Measurements from ENCODE around the gene SMIM10.
"Not testable (repeated sequence)": the region's sequence is repeated elsewhere in the genome, so short reads cannot be mapped to it uniquely, and the experiment has no call there.

Gene SMIM10

DNA sequence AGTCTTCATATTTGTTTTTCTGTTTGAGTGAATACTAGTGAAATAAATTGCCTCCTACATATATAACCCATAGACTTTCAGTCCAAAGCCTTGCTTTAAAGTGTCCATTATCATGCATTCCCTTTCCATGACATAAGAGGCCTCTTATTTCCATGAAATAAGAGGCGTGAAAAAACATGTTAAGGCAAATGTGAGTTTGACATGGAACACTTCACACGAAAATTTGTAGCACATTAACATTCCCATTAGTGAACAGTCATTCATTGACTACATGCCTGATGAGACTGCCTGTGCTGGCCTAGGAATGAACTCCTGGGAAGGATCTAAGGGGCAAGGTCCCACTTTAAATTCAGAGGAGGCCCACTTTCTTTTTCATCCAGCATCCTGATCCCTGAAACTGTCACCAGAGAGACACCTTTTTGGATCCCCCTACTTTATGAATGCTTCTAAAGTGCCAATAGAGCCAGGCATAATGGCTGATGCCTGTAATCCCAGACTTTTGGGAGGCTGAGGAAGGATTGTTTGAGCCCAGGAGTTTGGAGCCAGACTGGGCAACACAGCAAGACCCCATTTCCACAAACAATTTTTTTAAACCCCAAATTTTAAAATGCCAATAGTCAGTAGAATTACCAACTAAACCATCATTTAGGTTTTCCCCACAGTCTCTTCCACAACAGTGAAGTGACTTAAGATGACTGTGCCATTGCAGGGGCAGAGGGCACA, 24.9 kb downstream of the SMIM10 start:
- DNase-seq = no peak

DNA sequence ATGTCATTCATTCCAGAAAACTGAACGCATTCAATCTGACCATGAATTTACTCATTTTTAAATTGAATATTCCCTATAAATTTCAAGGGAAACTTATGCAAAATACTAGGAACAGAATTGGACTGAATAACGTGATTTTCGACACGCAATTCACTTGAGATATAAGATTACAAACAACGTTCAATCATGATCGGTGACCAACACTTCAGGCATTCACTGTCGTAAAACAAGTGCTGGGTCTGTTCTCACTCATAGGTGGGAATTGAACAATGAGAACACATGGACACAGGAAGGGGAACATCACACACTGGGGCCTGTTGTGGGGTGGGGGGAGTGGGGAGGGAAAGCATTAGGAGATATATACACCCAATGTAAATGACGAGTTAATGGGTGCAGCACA, 29.1 kb downstream of the SMIM10 start:
- DNase-seq = not testable (repeated sequence)

DNA sequence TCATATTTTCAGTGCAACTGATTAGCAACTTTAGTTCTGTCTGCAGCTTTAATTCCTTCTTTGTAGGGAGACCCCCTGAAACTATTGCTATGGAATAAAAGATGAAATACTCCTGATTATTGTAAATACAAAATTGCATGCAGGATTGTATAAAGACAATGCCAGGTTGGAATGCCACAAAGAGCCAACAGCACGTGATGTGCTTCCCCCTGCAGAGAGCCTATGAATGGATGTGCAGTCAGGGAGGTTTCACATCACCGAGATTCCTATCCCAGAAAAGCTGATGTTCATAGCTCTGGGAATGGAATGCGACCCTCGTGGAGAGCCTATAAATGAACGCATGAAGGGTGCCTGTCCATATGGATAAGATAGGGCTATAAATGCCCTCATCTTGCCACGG, 33.0 kb downstream of the SMIM10 start:
- not testable (repeated sequence) for DNase-seq

DNA sequence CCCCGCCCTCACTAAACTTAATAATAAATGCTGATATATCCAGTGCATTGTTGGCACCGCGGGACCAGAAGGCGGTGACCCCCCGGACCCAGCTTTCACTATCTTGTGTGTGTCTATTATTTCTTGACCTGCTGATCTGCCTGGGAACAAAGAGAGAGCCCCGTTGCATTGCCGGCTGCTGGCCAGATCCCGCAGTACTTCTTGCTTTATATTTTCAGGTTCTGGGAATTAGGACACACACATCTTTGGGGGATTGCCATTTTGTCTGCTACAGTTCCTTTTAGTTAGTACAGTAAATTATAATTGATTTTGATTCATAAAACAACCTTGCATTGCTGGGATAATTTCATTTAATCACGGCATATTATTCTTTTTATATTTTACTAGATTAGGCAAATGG, 33.7 kb downstream of the SMIM10 start:
- no peak for DNase-seq

DNA sequence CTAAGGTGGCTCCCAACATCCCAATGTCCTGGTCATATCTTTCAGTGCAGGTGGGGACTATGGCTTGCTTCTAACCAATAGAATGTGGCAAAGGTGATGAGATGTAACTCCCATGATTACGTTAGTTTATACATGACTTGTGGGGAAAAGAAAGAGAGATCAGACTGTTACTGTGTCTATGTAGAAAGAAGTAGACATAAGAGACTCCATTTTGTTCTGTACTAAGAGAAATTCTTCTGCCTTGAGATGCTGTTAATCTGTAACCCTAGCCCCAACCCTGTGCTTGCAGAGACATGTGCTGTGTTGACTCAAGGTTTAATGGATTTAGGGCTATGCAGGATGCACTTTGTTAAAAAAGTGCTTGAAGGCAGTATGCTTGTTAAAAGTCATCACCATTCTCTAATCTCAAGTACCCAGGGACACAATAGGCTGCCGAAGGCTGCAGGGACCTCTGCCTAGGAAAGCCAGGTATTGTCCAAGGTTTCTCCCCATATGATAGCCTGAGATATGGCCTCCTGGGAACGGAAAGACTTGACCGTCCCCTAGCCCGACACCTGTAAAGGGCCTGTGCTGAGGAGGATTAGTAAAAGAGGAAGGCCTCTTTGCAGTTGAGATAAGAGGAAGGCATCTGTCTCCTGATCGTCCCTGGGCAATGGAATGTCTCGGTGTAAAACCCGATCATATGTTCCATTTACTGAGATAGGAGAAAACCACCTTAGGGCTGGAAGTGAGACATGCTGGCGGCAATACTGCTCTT, 39.6 kb downstream of the SMIM10 start:
- not testable (repeated sequence) for DNase-seq

DNA sequence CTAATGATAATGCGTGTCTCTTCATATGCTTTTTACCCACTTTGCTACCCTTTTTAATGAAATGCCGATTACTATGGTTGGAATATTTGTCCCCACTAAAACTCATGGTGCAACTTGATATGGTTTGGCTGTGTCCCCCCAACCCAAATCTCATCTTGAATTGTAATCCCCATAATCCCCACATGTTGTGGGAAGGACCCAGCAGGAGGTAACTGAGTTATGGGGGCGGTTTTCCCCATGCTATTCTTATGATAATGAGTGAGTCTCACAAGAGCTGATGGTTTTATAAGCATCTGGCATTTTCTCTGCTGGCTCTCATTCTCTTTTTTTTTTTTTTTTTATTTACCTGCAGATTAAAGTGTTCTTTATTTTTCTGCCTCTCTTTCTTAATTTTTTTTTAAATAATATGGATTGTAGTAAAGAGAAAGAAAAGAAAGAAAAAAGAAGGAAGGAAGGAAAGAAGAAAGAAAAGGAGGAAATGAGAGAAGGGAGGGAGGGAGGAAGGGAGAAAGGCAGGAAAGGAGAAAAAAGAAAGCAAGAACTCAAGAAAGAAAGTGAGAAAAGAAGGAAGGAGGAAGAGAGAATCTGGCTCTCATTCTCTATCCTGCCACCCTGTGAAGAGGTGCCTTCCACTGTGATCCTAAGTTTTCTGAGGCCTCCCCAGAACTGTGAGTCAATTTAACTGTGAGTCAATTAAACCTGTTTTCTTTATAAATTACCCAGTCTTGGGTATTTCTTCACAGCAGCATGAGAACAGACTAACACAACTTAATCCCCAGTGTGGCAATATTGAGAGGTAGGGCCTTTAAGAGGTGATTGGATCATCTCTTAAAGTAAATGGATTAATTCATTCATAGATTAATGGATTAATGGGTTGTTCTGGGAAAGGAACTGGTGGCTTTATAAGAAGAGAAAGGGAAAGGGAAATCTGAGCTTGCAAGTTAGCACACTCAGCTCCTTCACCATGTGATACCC, 50.6 kb downstream of the SMIM10 start:
- DNase-seq = not testable (repeated sequence)

Data from CD4-positive, alpha-beta T cell treated with Interleukin-12 subunit alpha and Interleukin-12 subunit beta, for 1 hour (primary cell).